Upper lobe of left lung (tissue), 6 donors: Measurements from ENCODE around the gene C1QL4. TPM values are rescaled to one million over a fixed set of nuclear protein-coding genes. Genes with fewer than 3 reads are reported as not detected.
"Not testable (repeated sequence)": the region's sequence is repeated elsewhere in the genome, so short reads cannot be mapped to it uniquely, and the experiment has no call there.

Experiments
- ATAC-seq, 2 donors: fragments of 200-7000 bp; cut with Tn5 transposase; one replicate each; pipeline ENCODE4 v1.9.1; 2022; ENCODE audit warnings: mild to moderate bottlenecking in 2 of 2, moderate library complexity in 2 of 2; ENCODE audit not compliant: low FRiP score in 2 of 2
- DNase-seq, 2 donors: peaks; one replicate each; pipeline ENCODE4 v3.0.0-alpha.2; 2019 to 2020
- H3K27ac ChIP-seq, 4 donors: fragments of 200-600 bp; sonication (generic); one replicate each; pipeline ENCODE4 v1.5.1; 2016 to 2019
- H3K27me3 ChIP-seq, 4 donors: fragments of 200-600 bp; sonication (generic); one replicate each; pipeline ENCODE4 v1.5.1; 2017 to 2019
- H3K36me3 ChIP-seq, 4 donors: fragments of 200-600 bp; sonication (generic); one replicate each; pipeline ENCODE4 v1.5.1; 2016 to 2019
- H3K4me1 ChIP-seq, 4 donors: fragments of 200-600 bp; sonication (generic); one replicate each; pipeline ENCODE4 v1.5.1; 2018 to 2019
- H3K4me3 ChIP-seq, 4 donors: fragments of 200-600 bp; sonication (generic); one replicate each; pipeline ENCODE4 v1.5.1; 2017 to 2019; ENCODE audit warnings: mild to moderate bottlenecking in 2 of 4, moderate library complexity in 1 of 4
- H3K9me3 ChIP-seq, 4 donors: fragments of 200-600 bp; sonication (generic); one replicate each; pipeline ENCODE4 v1.5.1; 2018 to 2019
- EP300 ChIP-seq, 4 donors: sonication (generic); formaldehyde crosslinking; IDR thresholded peaks; one replicate each; pipeline ENCODE4 v1.5.1; 2017; ENCODE audit warnings: antibody characterized with exemption in 4 of 4, control low read depth in 2 of 4
- POLR2A ChIP-seq, 4 donors: fragments of 450-650 bp; IDR thresholded peaks; one replicate each; pipeline ENCODE4 v1.5.1; 2016 to 2017; ENCODE audit warnings: antibody characterized with exemption in 4 of 4, mild to moderate bottlenecking in 2 of 4
- POLR2AphosphoS5 ChIP-seq, 2 donors: sonication (generic); formaldehyde crosslinking; IDR thresholded peaks; one replicate each; pipeline ENCODE4 v1.5.1; 2017; ENCODE audit warnings: antibody characterized with exemption in 2 of 2
- WGBS, 2 donors: methylation state at CpG; one replicate each; pipeline ENCODE4 v1.1.5; 2017 to 2018; 5-methylcytosine and 5-hydroxymethylcytosine counted together
- total RNA-seq, 6 donors: library from RNA; depleted of rRNA in 4 of 6; stranded (reverse); fragments of >200 nt in 4 of 6; gene quantifications; one replicate each; pipeline versions ENCODE4 v1.1.0 to v1.2.1, GENCODE V29; 2016 to 2021
- TF ChIP-seq, protein P1 (sequence below), 6 experiments: fragments of 450-650 bp in 4 of 6; fragments of 200-600 bp in 2 of 6; sonication (generic) in 2 of 6; IDR thresholded peaks; one replicate each; pipeline ENCODE4 v1.5.1; 2016 to 2019; ENCODE audit warnings: antibody characterized with exemption in 6 of 6
- donor health status: DM: no; HTN: no; CAD: no; lungs with moderate emphysema.
- donor health status: DM: no; HTN: yes; CAD: no; lungs with severe emphysema.

C1QL4 gene
- total RNA-seq, 6 donors from 2014 or later, result not detected

DNA sequence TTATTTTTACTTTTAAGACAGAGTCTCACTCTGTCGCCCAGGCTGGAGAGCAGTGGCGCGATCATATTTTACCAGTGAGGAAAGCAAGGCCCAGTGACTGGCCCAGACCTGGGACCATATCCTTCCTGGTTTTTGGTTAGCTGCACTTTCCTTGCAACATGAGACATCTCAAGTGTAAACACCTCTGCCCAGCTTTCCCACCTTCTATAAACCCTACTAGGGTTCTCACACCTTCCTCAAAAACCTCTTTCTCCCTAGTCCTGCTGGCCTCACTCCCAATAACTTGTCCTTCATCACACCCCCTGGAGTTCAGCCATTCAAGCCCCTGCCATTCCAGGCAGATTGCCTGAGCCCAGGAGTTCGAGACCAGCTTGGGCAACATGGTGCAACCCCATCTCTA lies 52.3 kb downstream of the C1QL4 start:
- Histone ChIP-seq H3K27me3 (no peaks in the 10 kb centered on the region), H3K27ac (no peak overlapping the region), H3K9me3 (no peaks in the 10 kb centered on the region), H3K36me3 (no peaks in the 10 kb centered on the region), H3K4me1 (peaks cover 0 to 9% (median 0%) of the 10 kb centered on the region in 4 donors), H3K4me3 (no peak overlapping the region)
- 80 to 84% methylated on average over 4 of the region's 4 CpGs for WGBS, 2 donors
- TF ChIP-seq POLR2AphosphoS5 (IDR thresholded peaks at IDR 0.05) (no peak), EP300 (IDR thresholded peaks at IDR 0.05) (no peak), POLR2A (IDR thresholded peaks at IDR 0.05) (no peak)
- TF ChIP-seq, protein P1, sequence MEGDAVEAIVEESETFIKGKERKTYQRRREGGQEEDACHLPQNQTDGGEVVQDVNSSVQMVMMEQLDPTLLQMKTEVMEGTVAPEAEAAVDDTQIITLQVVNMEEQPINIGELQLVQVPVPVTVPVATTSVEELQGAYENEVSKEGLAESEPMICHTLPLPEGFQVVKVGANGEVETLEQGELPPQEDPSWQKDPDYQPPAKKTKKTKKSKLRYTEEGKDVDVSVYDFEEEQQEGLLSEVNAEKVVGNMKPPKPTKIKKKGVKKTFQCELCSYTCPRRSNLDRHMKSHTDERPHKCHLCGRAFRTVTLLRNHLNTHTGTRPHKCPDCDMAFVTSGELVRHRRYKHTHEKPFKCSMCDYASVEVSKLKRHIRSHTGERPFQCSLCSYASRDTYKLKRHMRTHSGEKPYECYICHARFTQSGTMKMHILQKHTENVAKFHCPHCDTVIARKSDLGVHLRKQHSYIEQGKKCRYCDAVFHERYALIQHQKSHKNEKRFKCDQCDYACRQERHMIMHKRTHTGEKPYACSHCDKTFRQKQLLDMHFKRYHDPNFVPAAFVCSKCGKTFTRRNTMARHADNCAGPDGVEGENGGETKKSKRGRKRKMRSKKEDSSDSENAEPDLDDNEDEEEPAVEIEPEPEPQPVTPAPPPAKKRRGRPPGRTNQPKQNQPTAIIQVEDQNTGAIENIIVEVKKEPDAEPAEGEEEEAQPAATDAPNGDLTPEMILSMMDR (IDR thresholded peaks at IDR 0.05), result no peak
- ATAC-seq (no peak), DNase-seq (no peak)

DNA sequence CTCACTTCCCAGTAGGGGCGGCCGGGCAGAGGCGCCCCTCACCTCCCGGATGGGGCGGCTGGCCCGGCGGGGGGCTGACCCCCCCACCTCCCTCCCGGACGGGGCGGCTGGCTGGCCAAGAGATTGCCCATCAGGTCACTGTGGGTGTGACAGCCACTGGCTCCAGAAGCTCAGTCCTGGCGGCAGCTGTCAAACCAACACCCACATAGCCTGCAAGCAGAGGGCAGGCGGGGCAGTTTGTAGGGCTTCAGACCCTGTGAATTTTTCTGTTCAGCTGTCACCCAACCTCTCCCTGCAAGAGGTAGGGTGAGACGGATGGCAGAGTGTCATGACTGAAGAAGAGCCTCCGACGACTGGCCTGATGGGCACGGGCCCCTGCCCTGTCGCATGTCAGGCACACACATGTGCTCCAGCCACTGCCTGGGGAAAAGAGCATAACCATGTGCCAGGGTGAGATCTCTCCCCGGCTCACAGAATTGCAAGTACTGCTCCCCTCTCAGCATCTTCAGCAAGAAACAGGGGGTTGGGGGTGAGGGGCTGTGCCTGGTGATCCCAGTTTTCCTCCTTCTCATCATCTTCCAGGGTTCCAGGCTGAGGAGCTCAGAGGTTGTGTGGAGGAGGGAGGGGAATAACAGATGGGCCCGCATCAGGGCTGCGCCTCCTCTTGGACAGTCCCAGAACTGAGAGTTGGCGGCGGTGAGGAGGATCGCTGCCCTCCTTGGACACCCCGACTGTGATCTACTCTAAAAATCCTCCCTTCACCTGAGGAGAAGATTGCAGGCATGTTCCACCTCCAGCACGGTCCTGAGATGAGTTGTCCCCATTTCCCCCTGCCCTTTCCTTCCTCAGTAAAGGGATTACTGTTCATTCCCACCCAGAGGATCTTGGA lies 53.2 kb downstream of the C1QL4 start:
- DNase-seq, result peak in 1 of 2 donors; percentile 54

GRCh38 chr12:49282740-49283375 lies 54.1 kb downstream of the C1QL4 start:
- WGBS, 2 donors, result 73 to 75% methylated on average over 2 to 3 of the region's 6 CpGs
- H3K27me3 ChIP-seq, H3K27ac ChIP-seq, H3K4me3 ChIP-seq, H3K9me3 ChIP-seq, DNase-seq, H3K36me3 ChIP-seq, ATAC-seq: not testable (repeated sequence)
- peaks cover 0 to 13% (median 0%) of the 10 kb centered on the region in 4 donors for H3K4me1 ChIP-seq

More for the DNA sequence above, 53.2 kb downstream of the C1QL4 start:
- Histone ChIP-seq H3K4me1 (peaks cover 0 to 13% (median 0%) of the 10 kb centered on the region in 4 donors), H3K27me3 (no peaks in the 10 kb centered on the region), H3K4me3 (no peak overlapping the region), H3K27ac (no peak overlapping the region), H3K36me3 (no peaks in the 10 kb centered on the region), H3K9me3 (no peaks in the 10 kb centered on the region)
- no peak for ATAC-seq
- no peak for TF ChIP-seq POLR2AphosphoS5 (IDR thresholded peaks at IDR 0.05)
- TF ChIP-seq, protein P1 (IDR thresholded peaks at IDR 0.05), result no peak
- TF ChIP-seq POLR2A (IDR thresholded peaks at IDR 0.05), result no peak
- no peak for TF ChIP-seq EP300 (IDR thresholded peaks at IDR 0.05)
- 87 to 89% methylated on average over 5 to 17 of the region's 25 CpGs for WGBS, 2 donors

Other genes starting within 250 kb of the C1QL4 start
- 1 to 10 TPM in 2 of 6 donors, under 1 TPM in 3, not detected in 1; 0.39 to 3.1 (median 0.76) TPM for gene DHH, start 242.4 kb downstream of the C1QL4 start, total RNA-seq
- gene LMBR1L, start 226.3 kb downstream of the C1QL4 start, total RNA-seq, result 100 to 1,000 TPM in 1 of 6 donors, 10 to 100 TPM in 5; 20.4 to 108 (median 57.7) TPM
- gene TUBA1B, start 205.8 kb downstream of the C1QL4 start, total RNA-seq, result 100 to 1,000 TPM in 5 of 6 donors, 10 to 100 TPM in 1; 87.0 to 764 (median 397) TPM
- 100 to 1,000 TPM in 3 of 6 donors, 10 to 100 TPM in 3; 54.2 to 191 (median 122) TPM for gene TUBA1A, start 148.1 kb downstream of the C1QL4 start, total RNA-seq
- 100 to 1,000 TPM in 4 of 6 donors, 10 to 100 TPM in 2; 50.3 to 375 (median 108) TPM for gene TUBA1C, start 72.1 kb downstream of the C1QL4 start, total RNA-seq
- gene PRPH, start 42.0 kb downstream of the C1QL4 start, total RNA-seq, result 1 to 10 TPM in 1 of 6 donors, under 1 TPM in 1, not detected in 4; 0.27 to 1.2 TPM
- gene TROAP, start 13.9 kb downstream of the C1QL4 start, total RNA-seq, result 1 to 10 TPM in 3 of 6 donors, under 1 TPM in 1, not detected in 2; 0.86 to 3.3 (median 3.0) TPM
- gene DNAJC22, start 9.7 kb upstream of the C1QL4 start, total RNA-seq, result under 1 TPM in 4 of 6 donors, not detected in 2; 0.15 to 0.59 (median 0.38) TPM
- 10 to 100 TPM in 5 of 6 donors, 1 to 10 TPM in 1; 6.2 to 33.5 (median 14.4) TPM for gene SPATS2, start 30.3 kb upstream of the C1QL4 start, total RNA-seq
- 10 to 100 TPM in 1 of 6 donors, 1 to 10 TPM in 4, under 1 TPM in 1; 0.37 to 19.9 (median 2.5) TPM for gene KCNH3, start 201.8 kb upstream of the C1QL4 start, total RNA-seq
- 10 to 100 TPM; 39.6 to 85.9 (median 62.7) TPM for gene MCRS1, start 231.0 kb upstream of the C1QL4 start, total RNA-seq